HG03460 (cell line): ENCODE measurements around the gene BNC2.
"Not testable (repeated sequence)": the region's sequence is repeated elsewhere in the genome, so short reads cannot be mapped to it uniquely, and the experiment has no call there.

Source experiments
- ATAC-seq: cut with Tn5 transposase; IDR thresholded peaks from one replicate; pipeline ENCODE4 v1.9.1; 2021; ENCODE audit not compliant: unreplicated experiment

Gene BNC2, protein sequence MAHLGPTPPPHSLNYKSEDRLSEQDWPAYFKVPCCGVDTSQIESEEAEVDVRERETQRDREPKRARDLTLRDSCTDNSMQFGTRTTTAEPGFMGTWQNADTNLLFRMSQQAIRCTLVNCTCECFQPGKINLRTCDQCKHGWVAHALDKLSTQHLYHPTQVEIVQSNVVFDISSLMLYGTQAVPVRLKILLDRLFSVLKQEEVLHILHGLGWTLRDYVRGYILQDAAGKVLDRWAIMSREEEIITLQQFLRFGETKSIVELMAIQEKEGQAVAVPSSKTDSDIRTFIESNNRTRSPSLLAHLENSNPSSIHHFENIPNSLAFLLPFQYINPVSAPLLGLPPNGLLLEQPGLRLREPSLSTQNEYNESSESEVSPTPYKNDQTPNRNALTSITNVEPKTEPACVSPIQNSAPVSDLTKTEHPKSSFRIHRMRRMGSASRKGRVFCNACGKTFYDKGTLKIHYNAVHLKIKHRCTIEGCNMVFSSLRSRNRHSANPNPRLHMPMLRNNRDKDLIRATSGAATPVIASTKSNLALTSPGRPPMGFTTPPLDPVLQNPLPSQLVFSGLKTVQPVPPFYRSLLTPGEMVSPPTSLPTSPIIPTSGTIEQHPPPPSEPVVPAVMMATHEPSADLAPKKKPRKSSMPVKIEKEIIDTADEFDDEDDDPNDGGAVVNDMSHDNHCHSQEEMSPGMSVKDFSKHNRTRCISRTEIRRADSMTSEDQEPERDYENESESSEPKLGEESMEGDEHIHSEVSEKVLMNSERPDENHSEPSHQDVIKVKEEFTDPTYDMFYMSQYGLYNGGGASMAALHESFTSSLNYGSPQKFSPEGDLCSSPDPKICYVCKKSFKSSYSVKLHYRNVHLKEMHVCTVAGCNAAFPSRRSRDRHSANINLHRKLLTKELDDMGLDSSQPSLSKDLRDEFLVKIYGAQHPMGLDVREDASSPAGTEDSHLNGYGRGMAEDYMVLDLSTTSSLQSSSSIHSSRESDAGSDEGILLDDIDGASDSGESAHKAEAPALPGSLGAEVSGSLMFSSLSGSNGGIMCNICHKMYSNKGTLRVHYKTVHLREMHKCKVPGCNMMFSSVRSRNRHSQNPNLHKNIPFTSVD

DNA sequence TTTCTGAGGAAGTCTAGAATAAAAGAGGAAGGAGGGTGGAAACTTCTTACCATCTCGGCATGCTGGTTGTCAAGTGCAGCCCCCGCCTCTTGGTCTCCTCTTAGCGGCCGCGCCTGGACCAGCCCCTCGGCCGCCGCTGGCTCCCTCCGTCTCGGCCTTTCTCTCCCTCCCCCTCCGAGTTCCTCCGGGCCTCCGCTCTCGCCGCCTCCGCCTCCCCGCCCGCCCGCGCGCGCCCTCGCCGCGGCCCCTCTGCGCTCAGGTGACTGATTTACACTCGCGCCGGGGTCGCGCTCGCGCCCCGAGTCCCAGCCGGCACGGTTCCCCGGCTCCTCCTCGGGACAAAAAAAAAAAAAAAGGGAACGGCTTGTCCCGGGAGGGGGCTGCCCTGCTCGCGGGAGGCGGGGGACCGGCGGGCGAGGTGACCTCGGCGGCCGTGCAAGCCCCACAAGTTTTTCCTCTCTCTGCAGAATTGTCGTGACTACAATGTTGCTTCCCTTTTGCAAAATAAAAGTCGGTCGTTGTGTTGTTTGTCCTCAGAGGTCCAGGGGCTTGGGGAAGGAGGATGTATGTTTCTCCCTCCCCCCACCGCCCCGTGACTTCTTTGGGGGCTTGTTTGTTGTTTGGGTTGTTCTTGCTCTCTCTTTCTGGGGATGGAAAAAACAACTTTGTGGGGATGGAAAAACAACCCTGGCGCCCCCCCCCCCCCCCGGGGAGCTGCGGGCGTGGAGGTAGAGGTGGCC is at the start of gene BNC2:
BNC2 (minus strand) TSS at position 75 of the 740 bp plus-strand sequence; CDS start at position 53, 22 bp downstream.
- ATAC-seq, result no peak

DNA sequence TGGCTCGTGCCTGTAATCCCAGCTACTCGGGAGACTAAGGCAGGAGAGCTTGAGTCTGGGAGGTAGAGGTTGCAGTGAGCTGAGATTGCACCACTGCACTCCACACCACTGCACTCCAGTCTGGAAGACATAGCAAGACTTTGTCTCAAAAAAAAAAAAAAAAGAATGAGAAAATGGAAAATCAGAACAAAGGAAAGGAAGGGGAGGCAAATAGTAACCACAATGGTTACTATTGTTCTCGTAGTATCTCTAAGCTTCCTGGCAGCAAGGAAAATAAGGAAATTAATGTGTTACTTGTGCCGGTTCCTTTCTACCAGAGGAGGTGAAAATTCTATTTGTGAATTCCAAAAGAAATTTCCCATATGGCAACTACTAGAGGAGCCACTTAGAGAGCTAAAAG is 48.5 kb upstream of the BNC2 start:
- ATAC-seq, result no peak

DNA sequence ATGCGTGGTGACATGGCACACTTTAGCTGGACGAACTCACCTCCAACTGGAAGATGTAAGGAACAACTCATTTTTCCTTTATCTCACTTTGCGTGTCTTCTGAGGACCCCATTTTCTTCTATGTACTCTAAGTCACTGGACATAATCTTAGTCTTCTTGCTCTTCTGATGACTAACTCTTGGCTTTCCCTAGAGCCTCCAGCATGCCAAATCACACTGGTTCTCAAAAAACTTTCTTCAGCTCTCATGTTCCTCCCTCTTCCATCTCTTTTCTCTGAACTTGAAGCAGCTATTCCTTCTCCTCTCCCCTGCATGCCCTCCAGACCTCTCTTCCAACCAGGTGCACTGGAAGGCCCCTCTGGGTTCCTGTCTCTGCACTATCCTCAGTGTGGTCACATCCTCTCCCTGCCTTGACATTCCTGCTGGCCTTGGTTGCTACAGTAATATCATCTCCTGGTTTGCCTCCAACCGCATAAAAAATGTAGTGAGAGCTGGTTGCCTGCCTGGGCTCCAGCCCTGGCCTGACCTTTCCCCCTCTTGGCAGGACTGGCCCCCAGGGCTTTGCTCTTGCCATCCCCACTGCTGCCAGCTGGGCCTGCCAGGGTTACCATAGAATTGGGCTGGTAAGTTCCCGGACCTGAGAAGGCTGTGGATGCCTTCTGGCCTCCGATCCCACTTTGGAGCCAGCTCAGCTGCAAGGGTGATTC is 44.8 kb upstream of the BNC2 start:
- no peak for ATAC-seq

DNA sequence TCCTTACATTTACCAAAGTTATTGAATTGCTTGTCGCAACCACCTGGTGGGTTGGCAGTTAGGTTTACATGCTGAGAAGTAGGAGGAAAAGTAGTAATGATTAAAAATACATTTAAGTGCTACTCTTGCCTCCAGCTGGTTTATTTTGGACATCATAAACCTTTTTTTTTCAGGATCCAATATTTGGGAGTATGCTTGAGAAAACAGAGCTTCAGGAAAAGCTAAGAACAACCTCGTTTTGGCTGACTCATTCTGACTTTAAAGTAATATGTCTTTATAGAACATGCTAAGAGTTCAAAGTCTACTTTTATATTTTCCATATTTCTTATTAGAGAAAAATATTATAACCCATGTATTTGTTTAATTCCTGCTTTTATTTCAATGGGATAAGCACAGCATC is 41.7 kb upstream of the BNC2 start:
- ATAC-seq, result no peak

DNA sequence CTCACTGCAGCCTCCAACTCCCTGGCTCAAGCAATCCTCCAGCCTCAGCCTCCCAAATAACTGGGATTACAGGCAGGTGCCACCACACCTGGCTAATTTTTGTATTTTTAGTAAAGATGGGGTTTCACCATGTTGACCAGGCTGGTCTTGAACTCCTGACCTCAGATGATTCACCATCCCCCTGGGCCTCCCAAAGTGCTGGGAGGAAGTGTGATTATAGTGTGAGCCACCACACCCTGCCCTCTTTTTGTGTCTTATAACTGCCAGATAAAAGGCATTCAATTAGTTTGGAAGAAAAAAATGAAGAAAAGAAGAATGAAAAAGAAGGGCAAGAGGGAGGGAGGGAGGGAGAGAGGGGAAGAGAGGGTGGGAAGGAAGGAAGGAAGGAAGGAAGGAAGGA is 37.7 kb upstream of the BNC2 start:
- not testable (repeated sequence) for ATAC-seq

DNA sequence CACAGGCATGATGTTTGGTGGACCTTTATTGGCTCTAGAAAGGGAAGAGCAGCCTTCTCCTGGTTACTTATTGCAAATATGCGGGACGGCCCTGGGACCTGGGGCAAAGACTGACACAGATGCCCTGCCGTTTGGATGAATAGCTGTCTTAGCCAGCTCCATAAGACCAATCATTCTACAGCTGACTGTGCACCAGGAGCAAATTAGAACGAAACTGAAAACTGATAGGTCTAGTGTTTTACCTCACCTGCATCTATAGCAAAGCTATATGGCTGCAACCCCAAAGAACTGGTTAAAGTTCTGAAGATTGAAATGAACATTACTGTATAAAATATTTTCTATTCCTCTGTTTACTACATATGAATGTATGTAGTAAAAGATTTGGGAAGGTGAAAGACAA is 34.2 kb upstream of the BNC2 start:
- no peak for ATAC-seq

DNA sequence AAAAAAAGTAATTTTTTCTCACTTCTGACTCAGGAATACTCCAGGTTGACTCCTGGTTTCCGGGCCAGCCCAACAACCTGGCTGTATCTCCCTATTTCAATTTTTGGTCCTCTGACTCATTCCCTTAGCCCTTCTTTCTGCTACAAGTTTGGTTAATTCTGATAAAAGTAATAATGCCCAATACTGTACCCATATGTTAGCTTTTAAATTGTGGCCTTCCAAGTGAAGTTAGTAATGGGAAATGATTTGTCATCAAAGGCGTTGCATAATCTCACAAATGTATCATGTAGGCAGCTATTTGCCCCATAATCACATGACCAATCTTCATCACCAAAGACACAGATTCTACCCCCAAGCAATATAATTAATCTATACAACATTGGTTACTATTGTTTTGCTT is 31.1 kb upstream of the BNC2 start:
- ATAC-seq, result no peak

DNA sequence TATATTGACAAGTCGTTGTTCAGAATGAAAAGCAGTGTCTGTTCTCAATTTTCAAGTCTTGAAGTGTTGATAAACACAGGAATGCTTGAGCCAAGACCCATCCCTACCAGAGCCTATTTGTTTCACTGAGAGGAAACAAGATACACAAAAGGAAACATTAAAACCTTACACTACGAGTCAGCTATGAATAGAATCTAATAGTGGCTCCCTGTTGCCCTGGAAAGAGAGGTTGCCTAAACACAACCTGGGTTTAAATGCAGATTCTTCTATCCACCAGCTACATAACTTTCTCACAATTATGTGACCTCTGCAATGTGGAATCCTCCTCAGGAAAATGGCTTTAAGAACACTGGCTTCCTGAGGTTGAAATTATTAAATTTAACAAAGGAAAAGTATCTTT is 29.1 kb upstream of the BNC2 start:
- no peak for ATAC-seq

DNA sequence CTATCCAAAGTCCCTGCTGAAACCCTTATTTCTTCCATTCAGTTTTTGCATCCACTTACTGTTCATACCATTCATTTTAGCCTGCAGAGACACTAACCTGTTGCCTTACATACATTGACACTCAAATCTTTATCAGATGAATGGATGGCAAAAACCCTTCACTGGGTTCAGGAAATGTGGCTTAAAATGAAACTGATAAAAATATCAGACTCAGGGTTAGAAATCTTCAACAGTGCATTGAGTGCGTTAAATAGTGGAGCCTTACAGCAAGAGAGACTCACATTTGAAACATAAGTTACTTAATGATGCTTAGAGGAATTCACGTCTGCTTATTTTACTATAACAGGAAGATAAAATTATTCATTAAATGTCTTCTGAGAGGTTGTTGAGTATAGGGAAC is 28.0 kb upstream of the BNC2 start:
- ATAC-seq, result no peak

DNA sequence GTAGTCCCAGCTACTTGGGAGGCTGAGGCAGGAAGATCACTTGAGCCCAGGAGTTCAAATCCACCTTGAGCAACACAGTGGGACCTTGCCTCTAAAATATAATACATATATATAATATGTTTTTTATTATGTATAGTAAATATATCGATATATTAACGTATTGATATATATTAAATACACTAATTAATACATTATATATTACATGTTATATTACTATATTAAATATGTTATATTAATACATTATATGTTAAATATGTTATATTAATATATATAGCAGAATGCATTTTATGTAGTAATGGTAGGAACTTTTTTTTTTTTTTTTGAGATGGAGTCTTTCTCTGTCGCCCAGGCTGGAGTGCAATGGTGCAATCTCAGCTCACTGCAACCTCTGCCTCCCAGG is 18.1 kb upstream of the BNC2 start:
- no peak for ATAC-seq

DNA sequence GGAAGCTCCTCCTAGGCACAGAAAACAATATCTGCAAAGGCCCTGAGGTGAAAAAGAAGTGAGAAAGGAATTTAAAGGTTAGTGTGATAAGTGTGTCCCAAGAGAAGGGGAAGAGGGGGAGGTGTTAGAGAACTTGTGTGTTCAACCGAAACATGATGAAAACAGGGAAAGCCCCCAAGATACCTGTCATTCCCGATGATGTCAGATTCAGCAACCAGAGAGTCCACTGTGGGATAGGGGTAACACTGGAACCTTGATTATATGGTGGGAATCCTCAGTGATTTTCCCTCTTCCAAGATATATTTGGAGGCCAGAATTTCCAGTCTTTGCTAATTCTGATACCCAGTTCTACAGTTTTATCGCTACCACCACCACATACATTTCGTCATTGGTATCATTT is 15.5 kb upstream of the BNC2 start:
- ATAC-seq, result no peak

DNA sequence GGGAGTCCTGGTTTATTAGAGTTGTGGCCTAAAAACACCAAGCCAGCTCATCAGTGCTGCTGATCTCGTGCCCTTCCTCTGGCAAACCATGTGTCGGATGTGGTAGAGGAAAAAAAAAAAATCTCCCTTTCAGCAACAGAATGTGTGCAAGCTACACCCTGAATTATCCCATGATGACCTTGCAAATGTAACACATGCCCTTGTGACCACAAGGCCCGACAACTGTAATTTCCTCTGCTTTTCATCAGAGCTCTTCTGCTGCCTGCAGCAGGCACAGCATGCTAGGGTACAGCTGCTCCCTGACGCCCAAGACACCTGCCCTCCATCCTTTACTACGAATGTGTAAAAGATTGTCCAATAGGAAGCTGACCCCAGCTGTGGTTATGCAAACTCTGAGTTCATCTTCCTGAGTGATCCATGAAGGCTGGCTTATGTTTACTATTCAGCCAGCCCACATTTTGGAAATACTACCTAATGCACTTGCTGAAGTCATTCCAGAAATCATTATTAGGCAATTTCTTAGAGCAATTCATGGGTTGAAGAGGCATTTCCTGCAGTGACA is 14.6 kb upstream of the BNC2 start:
- ATAC-seq, result no peak

DNA sequence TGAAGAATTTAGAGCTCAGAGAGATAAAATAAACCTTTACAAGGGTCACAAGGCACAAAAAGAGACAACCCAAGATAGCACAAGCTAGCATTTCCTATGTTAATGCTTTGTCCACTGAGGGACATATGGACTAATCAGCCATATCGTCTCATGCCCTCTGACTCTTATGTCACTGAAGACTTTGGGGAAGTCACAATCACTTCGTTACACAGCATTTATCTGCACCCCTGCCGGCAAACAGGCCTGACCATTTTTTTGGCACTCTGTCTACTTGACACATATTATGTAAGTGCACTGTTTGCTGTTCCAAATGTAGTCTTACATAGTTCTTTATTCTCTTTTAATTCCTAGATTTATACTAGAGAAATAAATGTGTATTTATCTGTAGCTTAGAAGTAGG is 13.9 kb upstream of the BNC2 start:
- no peak for ATAC-seq

DNA sequence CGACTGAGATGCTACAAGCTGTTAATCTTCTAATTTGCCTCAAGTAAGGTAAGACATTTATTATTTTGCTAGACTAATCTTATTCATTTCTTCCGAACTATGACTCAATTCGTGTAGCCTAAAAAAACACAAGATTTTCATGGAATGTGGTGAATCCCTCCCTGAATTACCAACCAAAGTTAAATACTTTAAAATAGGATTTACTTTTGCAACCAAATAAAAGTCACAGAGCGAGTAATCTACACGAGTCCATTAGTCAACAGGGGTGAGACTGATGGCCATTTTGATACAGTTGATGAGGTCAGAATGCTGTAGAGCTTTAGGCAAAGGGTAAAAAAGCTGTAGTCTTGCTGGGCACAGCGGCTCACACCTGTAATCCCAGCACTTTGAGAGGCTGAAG is 13.1 kb upstream of the BNC2 start:
- ATAC-seq, result no peak

DNA sequence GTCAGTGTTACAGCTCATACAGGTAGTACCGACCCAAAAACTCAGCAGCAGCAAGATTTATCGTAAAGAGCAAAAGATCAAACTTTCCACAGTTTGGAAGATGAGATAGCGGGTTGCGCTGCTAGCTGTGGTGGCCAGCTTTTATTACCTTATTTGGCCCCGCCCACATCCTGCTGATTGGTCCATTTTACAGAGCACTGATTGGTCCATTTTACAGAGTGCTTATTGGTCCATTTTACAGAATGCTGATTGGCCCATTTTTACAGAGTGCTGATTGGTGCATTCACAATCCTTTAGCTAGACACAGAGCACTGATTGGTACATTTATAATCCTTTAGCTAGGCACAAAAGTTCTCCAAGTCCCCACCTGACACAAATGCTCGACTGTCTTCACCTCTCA is 12.0 kb upstream of the BNC2 start:
- not testable (repeated sequence) for ATAC-seq

DNA sequence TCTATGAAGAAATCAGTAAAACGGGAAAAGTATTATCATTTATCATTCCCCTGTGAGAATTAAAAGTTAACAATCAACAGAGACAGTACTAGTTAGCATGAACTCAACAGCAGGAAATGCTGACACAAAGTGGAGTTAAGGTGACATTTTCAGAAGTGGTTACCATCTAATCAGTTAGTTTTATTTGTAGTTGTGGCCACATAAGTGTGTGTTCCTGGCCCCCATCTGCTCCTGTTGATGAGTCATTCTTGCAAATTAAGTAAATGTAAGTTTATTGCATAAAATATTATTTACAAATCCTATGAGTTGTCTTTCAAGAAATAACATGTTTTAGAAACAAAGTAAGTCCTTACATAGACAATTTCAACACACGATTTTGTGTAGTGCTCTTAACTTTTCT is 8.9 kb upstream of the BNC2 start:
- no peak for ATAC-seq

DNA sequence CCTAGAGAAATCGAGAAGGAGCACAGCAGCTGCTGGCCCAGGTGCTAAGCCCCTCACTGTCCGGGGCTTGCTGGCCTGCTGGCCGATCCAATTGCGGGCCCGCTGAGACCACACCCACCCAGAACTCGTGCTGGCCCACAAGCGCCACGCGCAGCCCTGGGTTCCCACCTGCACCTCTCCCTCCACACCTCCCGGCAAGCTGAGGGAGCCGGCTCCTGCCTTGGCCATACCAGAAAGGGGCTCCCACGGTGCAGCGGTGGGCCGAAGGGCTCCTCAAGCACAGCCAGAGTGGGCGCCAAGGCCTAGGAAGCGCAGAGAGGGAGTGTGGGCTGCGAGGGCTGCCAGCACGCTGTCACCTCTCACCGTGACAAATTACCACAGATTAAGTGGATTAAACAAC is 6.8 kb upstream of the BNC2 start:
- ATAC-seq, result no peak

DNA sequence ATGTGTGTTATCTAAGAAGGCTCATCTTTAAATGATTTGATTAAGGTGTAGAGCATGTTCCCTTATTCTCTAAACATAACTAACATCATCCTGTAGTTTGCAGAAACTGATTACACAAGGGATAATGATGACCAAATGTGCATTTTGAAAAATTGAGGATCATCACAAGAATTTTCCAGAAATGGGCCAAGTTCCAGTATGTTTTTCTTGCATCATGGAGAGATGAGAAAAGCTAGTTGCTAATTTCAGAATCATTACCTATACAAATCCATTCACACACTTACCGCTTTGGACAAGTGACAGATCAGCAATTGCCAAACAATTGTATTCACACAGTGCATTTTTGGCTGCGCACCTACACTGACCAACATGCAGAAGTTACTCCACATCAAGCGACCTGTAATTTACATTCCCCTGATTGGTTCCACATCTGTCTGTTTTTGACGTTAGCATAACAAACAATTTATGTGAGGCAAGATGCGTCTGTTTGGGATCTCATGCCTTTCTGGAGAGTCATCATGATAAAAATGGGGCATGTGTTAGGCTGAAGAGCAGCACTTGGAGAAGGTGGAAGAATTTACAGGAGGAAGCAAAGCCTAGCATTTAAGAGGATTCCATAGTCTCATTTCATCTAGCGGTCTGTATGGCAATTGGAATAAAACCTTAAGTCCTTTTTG is 2.8 kb upstream of the BNC2 start:
- ATAC-seq, result no peak

DNA sequence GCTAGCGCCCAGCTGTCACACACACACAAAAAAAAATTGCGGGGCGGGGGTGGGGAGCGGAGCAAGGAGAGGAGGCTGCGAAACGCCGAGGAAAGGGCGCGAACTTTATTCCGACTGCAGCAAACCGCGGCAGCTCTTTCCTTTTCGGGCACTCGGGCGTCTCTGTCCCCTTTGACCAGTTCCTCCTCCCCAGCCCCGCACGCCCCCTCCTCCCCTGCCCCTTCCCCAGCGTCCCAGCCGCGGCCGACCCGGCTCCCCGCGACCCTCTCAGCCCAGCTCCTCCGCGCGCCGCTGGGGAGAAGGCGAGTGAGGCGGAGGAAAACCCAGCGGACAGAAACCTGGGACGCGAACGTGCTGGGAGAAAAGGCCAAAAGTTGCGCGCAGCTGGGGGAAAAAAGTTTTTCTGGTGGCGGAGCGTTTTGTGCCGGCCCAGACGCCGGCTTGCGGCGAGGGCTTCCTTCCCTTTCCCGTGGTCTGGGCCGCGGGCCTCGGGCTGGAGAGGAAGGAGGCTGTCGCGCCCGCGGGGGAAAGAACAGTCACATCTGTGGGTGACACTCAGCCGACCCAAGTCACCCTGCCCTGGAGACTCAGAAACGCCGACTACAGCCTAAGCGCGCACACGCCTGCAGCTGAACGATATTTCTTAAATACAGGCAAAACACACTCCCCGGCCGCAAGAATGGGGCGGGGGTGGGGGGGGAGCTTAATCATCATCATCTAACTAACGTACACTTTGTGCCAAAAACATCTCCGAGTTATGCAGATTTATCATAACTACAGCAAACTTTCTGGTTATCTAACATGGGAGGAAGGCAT is 1.1 kb upstream of the BNC2 start:
- ATAC-seq, result no peak
